ENCODE measurements around the gene GMPS. TPM values are rescaled to one million over a fixed set of nuclear protein-coding genes. Genes with fewer than 3 reads are reported as not detected.

The GMPS gene
- total and polyA plus RNA-seq, 2 of the 4 experiments (the other 2 are of a cell fraction) = 33.9 to 52.5 TPM

DNA sequence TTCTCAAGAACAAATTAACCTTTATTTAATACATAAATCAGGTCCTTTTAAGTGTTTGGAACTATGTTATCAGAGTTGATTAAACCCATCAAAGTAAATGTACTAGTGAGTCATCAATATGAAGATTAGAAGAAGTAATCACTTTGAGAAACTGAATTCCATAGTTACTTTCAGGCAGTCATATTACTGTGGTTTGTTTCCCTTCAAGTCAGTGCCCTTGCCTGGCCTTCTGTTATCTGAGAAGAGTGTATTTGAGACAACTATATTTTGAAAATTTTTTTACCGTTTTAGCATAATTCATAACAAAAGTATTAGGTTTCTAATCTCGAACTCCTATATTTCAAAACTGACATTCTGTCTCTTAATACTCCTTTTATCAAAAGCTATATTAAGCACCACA lies 73.6 kb downstream of the GMPS start:
- in situ Hi-C loops (cut with MboI; ENCODE audit: low sequenced_read_pairs) (no loop called here), dilution Hi-C loops (cut with HindIII; ENCODE audit: low sequenced_read_pairs, unreplicated experiment) (no loop called here), intact Hi-C loops (cut with micrococcal nuclease) (no loop called here)
- peaks cover 0 to 5% of the 10 kb centered on the region in 2 experiments; a peak in 1 of 4 replicates for H3K79me1 ChIP-seq (ENCODE audit: low read depth in 1 of 2, low read length in 2 of 2)
- CTCF ChIA-PET = interaction anchor here (1.1 kb wide), 1 partner anchor 138 kb away, joined by 3 read pairs; the partner anchor contains the start of gene C3orf33
- no peak for TF ChIP-seq BHLHE40 (IDR thresholded peaks at IDR 0.05; ENCODE audit: low read depth, low read length)
- TF ChIP-seq FOS (IDR thresholded peaks at IDR 0.05; ENCODE audit: low read depth, low read length) = no peak
- no peak for TF ChIP-seq CHD1 (IDR thresholded peaks at IDR 0.05; ENCODE audit: low read depth, low read length)
- TF ChIP-seq MAZ (IDR thresholded peaks at IDR 0.05; ENCODE audit: borderline replicate concordance, low read depth, low read length) = no peak
- TF ChIP-seq RFX5 (IDR thresholded peaks at IDR 0.05; ENCODE audit: low read depth, low read length) = no peak
- TF ChIP-seq, protein P1, sequence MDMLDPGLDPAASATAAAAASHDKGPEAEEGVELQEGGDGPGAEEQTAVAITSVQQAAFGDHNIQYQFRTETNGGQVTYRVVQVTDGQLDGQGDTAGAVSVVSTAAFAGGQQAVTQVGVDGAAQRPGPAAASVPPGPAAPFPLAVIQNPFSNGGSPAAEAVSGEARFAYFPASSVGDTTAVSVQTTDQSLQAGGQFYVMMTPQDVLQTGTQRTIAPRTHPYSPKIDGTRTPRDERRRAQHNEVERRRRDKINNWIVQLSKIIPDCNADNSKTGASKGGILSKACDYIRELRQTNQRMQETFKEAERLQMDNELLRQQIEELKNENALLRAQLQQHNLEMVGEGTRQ (IDR thresholded peaks at IDR 0.05; ENCODE audit: low read depth, low read length) = no peak
- no peak for TF ChIP-seq CEBPB (IDR thresholded peaks at IDR 0.05; ENCODE audit: low read depth, low read length)
- no peak for TF ChIP-seq RCOR1 (IDR thresholded peaks at IDR 0.05; ENCODE audit: insufficient replicate concordance, low read length)
- TF ChIP-seq POLR2A (IDR thresholded peaks at IDR 0.05; ENCODE audit: low read depth, low read length) = no peak
- TF ChIP-seq SMC3 (IDR thresholded peaks at IDR 0.05; ENCODE audit: low read depth, low read length) = no peak
- no peak for TF ChIP-seq RAD21 (IDR thresholded peaks at IDR 0.05; ENCODE audit: low read length)
- no peak for ATAC-seq (ENCODE audit: low read depth)
- H3K36me3 ChIP-seq (ENCODE audit: control insufficient read depth, insufficient read depth, low read length) = no peaks in the 10 kb centered on the region
- POLR2A ChIA-PET (ENCODE audit: unreplicated experiment) = no interaction called here
- H3K14ac ChIP-seq (replicated peaks; ENCODE audit: low read depth, low read length) = no peak overlapping the region
- H2AK5ac ChIP-seq (ENCODE audit: low read depth, low read length) = no peak overlapping the region
- no peak overlapping the region for H3K4me2 ChIP-seq (ENCODE audit: low read depth, low read length)
- H4K5ac ChIP-seq (ENCODE audit: low read depth, low read length) = no peak overlapping the region
- no TSS peak for BruUV-seq (replicated peaks)
- H4K8ac ChIP-seq (ENCODE audit: low read depth in 2 of 2, low read length in 2 of 2) = no peak overlapping the region
- H2BK20ac ChIP-seq (ENCODE audit: low read depth, low read length) = no peak overlapping the region
- H3K27ac ChIP-seq (ENCODE audit: insufficient read depth, low read length) = no peak overlapping the region
- H2BK5ac ChIP-seq (ENCODE audit: low read depth, low read length, poor library complexity, severe bottlenecking) = no peak overlapping the region
- no peak overlapping the region for H3K18ac ChIP-seq (ENCODE audit: low read depth, low read length)
- no peaks in the 10 kb centered on the region for H4K20me1 ChIP-seq (ENCODE audit: insufficient read depth, low read length)
- no CpG with 5 or more reads among the region's 2 CpGs for WGBS, 2 experiments (ENCODE audit: extremely low coverage in 2 of 2, insufficient read length in 1 of 2)
- H3K4me1 ChIP-seq (ENCODE audit: control insufficient read depth, insufficient read depth, low read length) = peaks cover 3% of the 10 kb centered on the region; the same call in 1 of the 2 replicates
- no peak overlapping the region for H3K4ac ChIP-seq (ENCODE audit: low read depth, low read length)
- H3K9ac ChIP-seq (ENCODE audit: low read depth, low read length) = no peak overlapping the region
- H3K56ac ChIP-seq (ENCODE audit: extremely low read depth, insufficient read depth, low read length) = no peak overlapping the region
- H3K23ac ChIP-seq (ENCODE audit: low read depth, low read length) = no peak overlapping the region
- no peaks in the 10 kb centered on the region for H3K27me3 ChIP-seq (ENCODE audit: control insufficient read depth, insufficient read depth, low read length)
- H2AFZ ChIP-seq (replicated peaks; ENCODE audit: low read length, poor library complexity) = no peak overlapping the region
- H4K91ac ChIP-seq (ENCODE audit: insufficient read depth, low read depth, low read length) = no peak overlapping the region
- peak; percentile 9 for DNase-seq
- no peak overlapping the region for H3K4me3 ChIP-seq (ENCODE audit: insufficient read depth, low read depth, low read length)
- H3K9me3 ChIP-seq (ENCODE audit: control insufficient read depth, insufficient read depth, low read length) = no peaks in the 10 kb centered on the region
- peaks cover 6% of the 10 kb centered on the region for H3K9me1 ChIP-seq (ENCODE audit: insufficient read depth, low read length)
- H2BK120ac ChIP-seq (ENCODE audit: low read depth, low read length) = no peak overlapping the region
- no peak overlapping the region for H2AK9ac ChIP-seq (replicated peaks; ENCODE audit: low read depth, low read length, poor library complexity)
- H2BK15ac ChIP-seq (ENCODE audit: low read depth, low read length) = no peak overlapping the region
